Sigmoid colon (tissue), 7 donors: ENCODE data around the gene TEN1. TPM values are rescaled to one million over a fixed set of nuclear protein-coding genes. Genes with fewer than 3 reads are reported as not detected.

ENCODE experiments used
- DNase-seq: peaks from one replicate; pipeline ENCODE4 v3.0.0-alpha.2; 2019
- H3K27ac ChIP-seq, 4 donors: fragments of 200-600 bp; sonication (generic); one replicate each; pipeline ENCODE4 v1.5.1; 2016 to 2019; ENCODE audit warnings: mild to moderate bottlenecking in 1 of 4
- H3K27me3 ChIP-seq, 3 donors: fragments of 200-600 bp; sonication (generic); one replicate each; pipeline ENCODE4 v1.5.1; 2019; ENCODE audit warnings: mild to moderate bottlenecking in 1 of 3
- H3K36me3 ChIP-seq, 4 donors: fragments of 200-600 bp; sonication (generic); one replicate each; pipeline ENCODE4 v1.5.1; 2016 to 2019
- H3K4me1 ChIP-seq, 4 donors: fragments of 200-600 bp; sonication (generic); one replicate each; pipeline ENCODE4 v1.5.1; 2017 to 2019
- H3K4me3 ChIP-seq, 4 donors: fragments of 200-600 bp; sonication (generic); one replicate each; pipeline ENCODE4 v1.5.1; 2017 to 2019; ENCODE audit warnings: mild to moderate bottlenecking in 2 of 4, moderate library complexity in 1 of 4
- H3K9me3 ChIP-seq, 4 donors: fragments of 200-600 bp in 3 of 4; sonication (generic) in 3 of 4; one replicate each; pipeline versions ENCODE4 v1.5.1 to v1.6.1; 2013 to 2019
- EP300 ChIP-seq, 4 donors: sonication (generic); formaldehyde crosslinking; IDR thresholded peaks; one replicate each; pipeline ENCODE4 v1.6.1; 2017; ENCODE audit warnings: antibody characterized with exemption in 4 of 4
- POLR2A ChIP-seq, 2 donors: fragments of 450-650 bp; IDR thresholded peaks; one replicate each; pipeline ENCODE4 v1.6.1; 2016; ENCODE audit warnings: antibody characterized with exemption in 2 of 2, mild to moderate bottlenecking in 2 of 2, moderate library complexity in 2 of 2
- POLR2AphosphoS5 ChIP-seq, 4 donors: sonication (generic); formaldehyde crosslinking; IDR thresholded peaks; one replicate each; pipeline ENCODE4 v1.6.1; 2017; ENCODE audit warnings: antibody characterized with exemption in 4 of 4
- WGBS, 2 donors: extraction: QIAGEN DNeasy Blood & Tissue Kit; methylation state at CpG; one replicate each; pipeline ENCODE4 v1.1.7; 2013; 5-methylcytosine and 5-hydroxymethylcytosine counted together
- intact Hi-C: fragments of 100-400 bp; cut with DNase I; formaldehyde crosslinking; loops from one replicate; pipeline ENCODE4 v1.15.1; 2023
- polyA plus RNA-seq, 3 donors: library from polyadenylated mRNA; stranded (reverse); fragments of 200-250 nt; gene quantifications; one replicate each; pipeline ENCODE4 v1.2.3, GENCODE V29; 2013
- total RNA-seq, 4 donors: library from RNA; depleted of rRNA; stranded (reverse); fragments of >200 nt; gene quantifications; one replicate each; pipeline ENCODE4 v1.1.0, GENCODE V29; 2016
- TF ChIP-seq, protein P1 (sequence below), 4 experiments: fragments of 450-650 bp in 3 of 4; fragments of 200-600 bp in 1 of 4; IDR thresholded peaks; one replicate each; pipeline ENCODE4 v1.5.1; 2016 to 2019; ENCODE audit warnings: antibody characterized with exemption in 4 of 4, mild to moderate bottlenecking in 3 of 4, moderate library complexity in 2 of 4
- donor health status: healthy with polysubstance abuse.
- donor health status: Bipolar disorder and iron deficiency.
- donor health status: healthy.

Gene TEN1
- total and polyA plus RNA-seq, 7 donors, result 5.3 to 78.8 (median 14.8) TPM

DNA sequence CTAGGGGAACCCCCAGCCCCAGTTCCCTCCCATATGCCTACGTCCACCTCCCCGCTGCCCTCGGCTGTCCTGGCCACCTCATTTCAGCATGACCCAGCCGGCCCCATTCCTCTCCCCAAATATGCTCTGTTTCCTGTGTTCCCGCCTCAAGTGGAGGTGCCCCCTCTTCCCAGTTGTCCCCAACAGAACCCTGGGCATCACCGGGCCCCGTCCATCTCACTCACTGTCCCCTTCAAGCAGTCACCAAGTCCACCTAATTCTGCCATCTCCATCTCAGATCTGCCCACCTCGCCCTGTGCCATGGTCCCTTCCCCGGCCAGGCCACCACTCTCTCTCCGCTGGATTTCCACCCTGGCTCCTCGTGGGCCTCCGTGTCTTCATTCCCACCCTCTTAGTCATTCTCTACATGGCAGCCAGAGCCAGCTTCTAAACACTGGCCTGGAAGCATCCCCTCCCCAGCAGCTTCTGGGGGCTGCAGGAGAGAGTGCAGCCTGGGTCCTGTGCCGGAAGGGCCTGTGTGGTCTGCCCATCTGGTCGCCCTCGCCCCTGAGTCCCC lies 34.4 kb downstream of the TEN1 start:
- Histone ChIP-seq H3K4me3 (no peak overlapping the region), H3K4me1 (peaks cover 0 to 16% (median 9%) of the 10 kb centered on the region in 4 donors), H3K27ac (peak overlapping the region in 1 of 4 donors; percentile 6), H3K9me3 (no peaks in the 10 kb centered on the region), H3K36me3 (no peaks in the 10 kb centered on the region), H3K27me3 (no peaks in the 10 kb centered on the region)
- no peak for DNase-seq
- WGBS, 2 donors, result 85 to 91% methylated on average over 15 of the region's 15 CpGs
- intact Hi-C loops, result no loop called here
- TF ChIP-seq POLR2AphosphoS5 (IDR thresholded peaks at IDR 0.05) (no peak), EP300 (IDR thresholded peaks at IDR 0.05) (no peak), POLR2A (IDR thresholded peaks at IDR 0.05) (no peak)
- TF ChIP-seq, protein P1, sequence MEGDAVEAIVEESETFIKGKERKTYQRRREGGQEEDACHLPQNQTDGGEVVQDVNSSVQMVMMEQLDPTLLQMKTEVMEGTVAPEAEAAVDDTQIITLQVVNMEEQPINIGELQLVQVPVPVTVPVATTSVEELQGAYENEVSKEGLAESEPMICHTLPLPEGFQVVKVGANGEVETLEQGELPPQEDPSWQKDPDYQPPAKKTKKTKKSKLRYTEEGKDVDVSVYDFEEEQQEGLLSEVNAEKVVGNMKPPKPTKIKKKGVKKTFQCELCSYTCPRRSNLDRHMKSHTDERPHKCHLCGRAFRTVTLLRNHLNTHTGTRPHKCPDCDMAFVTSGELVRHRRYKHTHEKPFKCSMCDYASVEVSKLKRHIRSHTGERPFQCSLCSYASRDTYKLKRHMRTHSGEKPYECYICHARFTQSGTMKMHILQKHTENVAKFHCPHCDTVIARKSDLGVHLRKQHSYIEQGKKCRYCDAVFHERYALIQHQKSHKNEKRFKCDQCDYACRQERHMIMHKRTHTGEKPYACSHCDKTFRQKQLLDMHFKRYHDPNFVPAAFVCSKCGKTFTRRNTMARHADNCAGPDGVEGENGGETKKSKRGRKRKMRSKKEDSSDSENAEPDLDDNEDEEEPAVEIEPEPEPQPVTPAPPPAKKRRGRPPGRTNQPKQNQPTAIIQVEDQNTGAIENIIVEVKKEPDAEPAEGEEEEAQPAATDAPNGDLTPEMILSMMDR (IDR thresholded peaks at IDR 0.05), result no peak

DNA sequence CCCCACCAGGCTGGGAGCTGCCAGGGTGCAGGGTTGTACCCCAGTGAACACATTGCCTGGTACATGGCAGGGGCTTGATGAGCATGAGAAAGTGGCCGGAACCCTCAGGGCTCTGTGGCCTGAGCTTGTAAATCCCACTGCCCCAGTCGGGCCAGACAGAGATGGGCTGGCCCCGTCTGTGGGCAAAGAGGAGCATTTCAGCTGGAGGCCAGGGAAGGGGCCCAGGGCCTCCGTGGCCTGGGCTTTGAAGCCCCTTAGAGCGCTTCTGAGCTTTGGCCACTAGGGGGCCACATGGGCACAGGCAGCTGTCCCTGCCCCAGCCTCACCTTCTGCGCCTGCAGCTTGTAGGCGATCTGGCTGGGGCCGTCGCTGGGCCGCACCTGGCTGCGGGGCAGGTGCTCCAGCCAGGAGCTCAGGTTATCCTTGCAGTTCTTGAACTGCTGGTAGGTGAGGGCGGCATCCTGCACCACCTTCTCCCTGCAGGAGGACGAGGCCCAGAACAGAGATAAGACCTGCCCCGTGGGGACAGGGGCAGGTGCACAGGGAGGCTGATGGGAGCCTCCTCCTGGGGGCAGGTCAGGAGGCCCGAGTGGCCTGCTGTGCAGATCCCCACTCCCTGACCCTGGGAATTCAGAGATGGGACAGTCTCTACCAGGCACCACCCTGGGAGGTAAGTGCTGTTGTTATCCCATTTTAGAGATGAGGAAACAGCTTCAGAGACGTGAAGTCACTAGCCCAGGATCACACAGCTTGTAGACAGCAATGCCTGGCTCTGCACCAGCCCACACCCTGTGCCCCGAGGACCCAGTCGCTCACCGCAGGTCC lies 35.3 kb downstream of the TEN1 start:
- H3K4me1 ChIP-seq, result peaks cover 0 to 16% (median 9%) of the 10 kb centered on the region in 4 donors
- no peaks in the 10 kb centered on the region for H3K9me3 ChIP-seq
- H3K4me3 ChIP-seq, result no peak overlapping the region
- DNase-seq, result peak; percentile 87
- H3K27me3 ChIP-seq, result no peaks in the 10 kb centered on the region
- peak overlapping the region in 1 of 4 donors; percentile 6 for H3K27ac ChIP-seq
- 21 to 31% methylated on average over 19 of the region's 19 CpGs for WGBS, 2 donors
- H3K36me3 ChIP-seq, result no peaks in the 10 kb centered on the region
- intact Hi-C loops, result loop anchor here (2.0 kb wide), 1 partner anchor 58 kb away; the partner anchor contains the start of gene SRP68
- no peak for TF ChIP-seq POLR2A (IDR thresholded peaks at IDR 0.05)
- TF ChIP-seq, protein P1 (IDR thresholded peaks at IDR 0.05), result peak; percentile 83 to 97 (median 91)

GRCh38 chr17:76014925-76015261 lies 35.9 kb downstream of the TEN1 start:
- Histone ChIP-seq H3K4me1 (peaks cover 0 to 16% (median 9%) of the 10 kb centered on the region in 4 donors), H3K27ac (no peak overlapping the region), H3K36me3 (no peaks in the 10 kb centered on the region), H3K27me3 (no peaks in the 10 kb centered on the region), H3K4me3 (no peak overlapping the region), H3K9me3 (no peaks in the 10 kb centered on the region)
- intact Hi-C loops, result loop anchor here (2.0 kb wide), 1 partner anchor 58 kb away; the partner anchor contains the start of gene SRP68
- no peak for DNase-seq
- TF ChIP-seq EP300 (IDR thresholded peaks at IDR 0.05) (no peak), POLR2AphosphoS5 (IDR thresholded peaks at IDR 0.05) (no peak), POLR2A (IDR thresholded peaks at IDR 0.05) (no peak)
- TF ChIP-seq, protein P1 (IDR thresholded peaks at IDR 0.05), result no peak
- 88% methylated on average over 26 of the region's 26 CpGs for WGBS, 2 donors

DNA sequence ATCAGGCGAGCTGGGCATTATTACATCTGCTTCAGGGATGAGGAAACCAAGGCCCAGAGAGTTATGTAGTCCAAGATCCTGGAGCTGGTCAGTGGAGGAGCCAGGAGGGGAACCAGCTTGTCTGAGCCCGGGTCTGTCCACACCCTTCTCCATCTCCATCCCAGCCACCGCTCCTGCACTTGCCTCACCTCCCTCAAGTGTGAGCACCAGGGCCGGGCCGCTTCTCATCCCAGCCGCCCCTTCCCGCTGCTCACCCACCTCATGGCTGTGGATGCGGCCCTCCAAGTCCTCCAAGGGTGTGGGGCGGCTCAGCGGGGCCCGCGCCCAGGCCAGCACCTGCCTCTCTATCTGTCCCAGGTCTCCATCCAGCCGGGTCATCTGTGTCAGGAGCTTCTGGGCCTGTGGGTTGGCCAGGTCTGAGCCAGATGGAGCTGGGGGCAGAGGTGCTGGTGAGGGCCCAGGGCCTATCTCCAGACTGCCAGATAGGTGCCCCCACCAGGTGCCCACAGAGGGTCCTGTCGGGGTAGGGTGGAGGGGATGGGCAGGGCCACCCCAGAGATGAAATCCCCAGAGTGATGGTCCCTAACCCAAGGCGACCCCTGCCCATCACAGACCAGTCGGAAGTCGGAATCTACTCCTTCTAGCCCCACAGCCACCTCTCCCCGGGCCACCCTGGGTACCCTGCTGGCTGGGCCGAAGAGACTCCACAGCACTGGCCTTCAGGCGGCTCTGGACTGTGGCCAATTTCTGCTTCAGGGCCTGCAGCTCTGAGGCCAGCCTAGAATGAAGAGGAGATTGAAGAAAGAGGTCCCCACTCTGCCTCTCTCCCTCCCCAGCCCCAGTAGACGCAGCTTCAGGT lies 38.7 kb downstream of the TEN1 start:
- no peaks in the 10 kb centered on the region for H3K36me3 ChIP-seq

More for the DNA sequence above, 38.7 kb downstream of the TEN1 start:
- intact Hi-C loops, result no loop called here
- 93% methylated on average over 21 of the region's 21 CpGs for WGBS, 2 donors
- H3K27ac ChIP-seq, result no peak overlapping the region
- DNase-seq, result no peak
- peaks cover 0 to 16% (median 9%) of the 10 kb centered on the region in 4 donors for H3K4me1 ChIP-seq
- TF ChIP-seq POLR2A (IDR thresholded peaks at IDR 0.05) (no peak), EP300 (IDR thresholded peaks at IDR 0.05) (no peak), POLR2AphosphoS5 (IDR thresholded peaks at IDR 0.05) (no peak)
- TF ChIP-seq, protein P1 (IDR thresholded peaks at IDR 0.05), result no peak
- no peaks in the 10 kb centered on the region for H3K27me3 ChIP-seq
- H3K9me3 ChIP-seq, result no peaks in the 10 kb centered on the region
- H3K4me3 ChIP-seq, result no peak overlapping the region
